Skeletal muscle satellite cell (primary cell): ENCODE data around the gene ZNF2.
"Not testable (repeated sequence)": the region's sequence is repeated elsewhere in the genome, so short reads cannot be mapped to it uniquely, and the experiment has no call there.

ENCODE experiments used
- H3K27me3 ChIP-seq: 2 replicates; pipeline ENCODE4 v1.7.0; 2013; ENCODE audit warnings: low read length; ENCODE audit not compliant: control insufficient read depth, insufficient read depth
- H3K36me3 ChIP-seq: 2 replicates; pipeline ENCODE4 v1.7.0; 2013; ENCODE audit warnings: mild to moderate bottlenecking, control low read depth, low read length; ENCODE audit not compliant: insufficient read depth
- H3K4me1 ChIP-seq: 2 replicates; pipeline ENCODE4 v1.7.0; 2013; ENCODE audit warnings: low read length; ENCODE audit not compliant: control insufficient read depth, insufficient read depth
- H3K4me2 ChIP-seq: 2 replicates; pipeline ENCODE4 v1.7.0; 2013; ENCODE audit warnings: mild to moderate bottlenecking, low read length
- H3K4me3 ChIP-seq: 2 replicates; pipeline ENCODE4 v1.7.0; 2013; ENCODE audit warnings: low read length
- H3K9ac ChIP-seq: 2 replicates; pipeline ENCODE4 v1.7.0; 2013; ENCODE audit warnings: mild to moderate bottlenecking, low read depth, low read length, moderate library complexity
- H3K9me3 ChIP-seq: replicated peaks from 2 replicates; pipeline ENCODE4 v1.7.0; 2013; ENCODE audit warnings: mild to moderate bottlenecking, control low read depth, low read length

Gene ZNF2

GRCh38 chr2:95165030-95165370 is 609 bp upstream of the ZNF2 start:
- peak overlapping the region; percentile 93 for H3K4me2 ChIP-seq
- peak overlapping the region; percentile 96 for H3K4me3 ChIP-seq

GRCh38 chr2:95166065-95166763 is 605 bp downstream of the ZNF2 start:
- H3K9me3 ChIP-seq: no peaks in the 10 kb centered on the region
- peak overlapping the region; percentile 96 for H3K4me3 ChIP-seq
- H3K9ac ChIP-seq: peak overlapping the region; percentile 91
- no peaks in the 10 kb centered on the region for H3K36me3 ChIP-seq
- no peaks in the 10 kb centered on the region for H3K27me3 ChIP-seq
- H3K4me2 ChIP-seq: peak overlapping the region; percentile 93
- H3K4me1 ChIP-seq: peaks cover 12% of the 10 kb centered on the region

More at GRCh38 chr2:95165030-95165370, 609 bp upstream of the ZNF2 start:
- no peaks in the 10 kb centered on the region for H3K36me3 ChIP-seq
- H3K4me1 ChIP-seq: peaks cover 15% of the 10 kb centered on the region
- H3K27me3 ChIP-seq: no peaks in the 10 kb centered on the region
- H3K9me3 ChIP-seq: no peaks in the 10 kb centered on the region
- peak overlapping the region; percentile 91 for H3K9ac ChIP-seq

- Histone ChIP-seq H3K27me3 (no peaks in the 10 kb centered on the region), H3K4me2 (no peak overlapping the region), H3K36me3 (peaks cover 6% of the 10 kb centered on the region), H3K4me3 (no peak overlapping the region), H3K4me1 (peaks cover 4% of the 10 kb centered on the region), H3K9ac (no peak overlapping the region), H3K9me3 (no peaks in the 10 kb centered on the region)
Measured at GRCh38 chr2:95171902-95172301, 6.3 kb downstream of the ZNF2 start.

DNA sequence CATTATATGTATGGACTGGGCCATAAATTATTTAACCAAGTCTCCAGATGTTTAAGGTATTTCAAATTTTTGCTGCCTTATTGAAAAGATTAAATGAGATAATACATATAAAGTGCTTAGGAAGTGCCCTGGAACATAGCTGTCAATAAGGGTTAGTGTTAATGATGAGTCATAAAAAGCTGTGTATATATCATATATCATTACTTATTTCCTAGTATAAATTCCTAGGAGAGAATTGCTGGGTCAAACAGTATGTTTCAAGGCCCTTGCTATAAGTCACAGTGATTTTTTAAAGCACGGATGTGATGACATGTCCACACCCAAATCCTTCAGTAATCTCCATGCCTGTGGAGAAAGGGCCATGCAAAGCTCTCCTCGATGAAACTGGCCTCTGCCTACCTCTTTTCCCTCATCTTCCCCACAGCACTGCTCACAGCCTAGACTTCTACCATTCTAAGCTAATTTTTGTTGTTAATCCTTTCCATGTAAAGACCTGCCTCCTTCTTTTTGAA is 8.5 kb downstream of the ZNF2 start:
- no peak overlapping the region for H3K4me2 ChIP-seq
- H3K27me3 ChIP-seq: no peaks in the 10 kb centered on the region
- H3K4me3 ChIP-seq: no peak overlapping the region
- peaks cover 4% of the 10 kb centered on the region for H3K4me1 ChIP-seq
- H3K36me3 ChIP-seq: peaks cover 14% of the 10 kb centered on the region
- no peak overlapping the region for H3K9ac ChIP-seq
- H3K9me3 ChIP-seq: no peaks in the 10 kb centered on the region

DNA sequence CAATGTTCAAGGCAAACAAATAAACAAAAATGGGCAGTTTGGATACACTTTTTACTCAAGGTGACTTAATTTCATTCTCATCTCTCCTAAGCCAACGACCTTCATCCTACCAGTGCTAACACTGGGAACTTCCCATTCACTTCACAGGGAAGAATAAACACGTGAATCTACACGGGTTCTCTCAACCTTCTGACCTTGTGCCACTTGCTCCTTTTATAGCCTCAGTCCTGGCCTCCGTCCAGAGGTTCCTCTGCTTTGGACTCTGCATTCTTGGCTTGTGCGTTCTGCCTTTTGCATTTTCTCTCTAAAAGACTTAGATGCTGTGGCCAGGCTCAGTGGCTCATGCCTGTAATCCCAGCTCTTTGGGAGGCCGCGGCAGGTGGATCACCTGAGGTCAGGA is 13.8 kb downstream of the ZNF2 start:
- Histone ChIP-seq H3K9ac (no peak overlapping the region), H3K4me1 (no peaks in the 10 kb centered on the region), H3K36me3 (peaks cover 41% of the 10 kb centered on the region), H3K4me2 (no peak overlapping the region), H3K4me3 (no peak overlapping the region), H3K27me3 (no peaks in the 10 kb centered on the region), H3K9me3 (peaks cover 4% of the 10 kb centered on the region)

GRCh38 chr2:95181774-95182173 is 16.2 kb downstream of the ZNF2 start:
- Histone ChIP-seq H3K9me3 (peaks cover 4% of the 10 kb centered on the region), H3K9ac (no peak overlapping the region), H3K27me3 (no peaks in the 10 kb centered on the region), H3K4me3 (no peak overlapping the region), H3K4me1 (no peaks in the 10 kb centered on the region), H3K36me3 (peaks cover 36% of the 10 kb centered on the region), H3K4me2 (no peak overlapping the region)

DNA sequence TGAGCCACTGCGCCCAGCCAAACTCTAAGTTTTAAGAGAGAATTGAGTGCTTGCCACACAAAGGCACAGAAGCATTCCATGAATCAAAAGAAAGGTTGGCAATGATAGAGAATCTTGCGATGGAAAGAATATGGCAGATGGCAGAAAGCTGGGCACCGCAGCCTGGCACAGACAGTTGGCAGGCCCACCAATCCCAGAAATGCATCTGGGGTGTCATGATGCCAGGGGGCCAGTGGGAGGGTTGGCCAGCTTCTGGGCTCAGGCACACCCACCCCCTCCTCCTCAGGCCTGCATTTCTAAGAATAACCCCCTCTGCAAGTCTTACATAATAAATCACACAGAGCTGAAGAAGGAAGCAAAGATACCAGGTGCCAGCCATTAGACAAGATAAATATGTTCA is 19.6 kb downstream of the ZNF2 start:
- no peaks in the 10 kb centered on the region for H3K27me3 ChIP-seq
- H3K9me3 ChIP-seq: peaks cover 4% of the 10 kb centered on the region
- H3K4me1 ChIP-seq: no peaks in the 10 kb centered on the region
- H3K4me2 ChIP-seq: no peak overlapping the region
- H3K9ac ChIP-seq: no peak overlapping the region
- peaks cover 23% of the 10 kb centered on the region for H3K36me3 ChIP-seq
- H3K4me3 ChIP-seq: no peak overlapping the region

- H3K9ac ChIP-seq: no peak overlapping the region
- no peak overlapping the region for H3K4me3 ChIP-seq
- H3K9me3 ChIP-seq: peaks cover 4% of the 10 kb centered on the region
- H3K4me1 ChIP-seq: no peaks in the 10 kb centered on the region
- peaks cover 18% of the 10 kb centered on the region for H3K36me3 ChIP-seq
- no peak overlapping the region for H3K4me2 ChIP-seq
- H3K27me3 ChIP-seq: no peaks in the 10 kb centered on the region
Measured at GRCh38 chr2:95185973-95186372, 20.4 kb downstream of the ZNF2 start.

DNA sequence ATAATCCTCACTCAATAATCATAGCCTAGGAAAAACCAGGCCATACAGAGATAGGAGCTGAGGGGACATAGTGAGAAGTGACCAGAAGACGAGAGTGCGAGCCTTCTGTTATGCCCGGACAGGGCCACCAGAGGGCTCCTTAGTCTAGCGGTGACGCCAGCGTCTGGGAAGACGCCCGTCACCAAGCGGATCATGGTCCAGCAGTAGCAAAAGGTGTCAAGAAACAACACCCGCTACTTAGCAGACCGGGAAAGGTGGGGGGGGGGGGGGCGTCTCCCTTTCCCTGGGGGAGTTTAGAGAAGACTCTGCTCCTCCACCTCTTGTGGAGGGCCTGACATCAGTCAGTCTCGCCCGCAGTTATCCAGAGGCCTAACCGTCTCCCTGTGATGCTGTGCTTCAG is 27.3 kb downstream of the ZNF2 start:
- not testable (repeated sequence) for H3K9me3 ChIP-seq, H3K4me3 ChIP-seq, H3K36me3 ChIP-seq, H3K4me1 ChIP-seq, H3K4me2 ChIP-seq, H3K9ac ChIP-seq, H3K27me3 ChIP-seq

- no peaks in the 10 kb centered on the region for H3K27me3 ChIP-seq
- H3K4me1 ChIP-seq: no peaks in the 10 kb centered on the region
- no peak overlapping the region for H3K9ac ChIP-seq
- peaks cover 5% of the 10 kb centered on the region for H3K9me3 ChIP-seq
- no peak overlapping the region for H3K4me3 ChIP-seq
- no peaks in the 10 kb centered on the region for H3K36me3 ChIP-seq
- no peak overlapping the region for H3K4me2 ChIP-seq
Measured at GRCh38 chr2:95203911-95204310, 38.3 kb downstream of the ZNF2 start.

GRCh38 chr2:95204396-95204795 is 38.8 kb downstream of the ZNF2 start:
- Histone ChIP-seq H3K27me3 (no peaks in the 10 kb centered on the region), H3K4me1 (no peaks in the 10 kb centered on the region), H3K9ac (no peak overlapping the region), H3K4me2 (no peak overlapping the region), H3K9me3 (peaks cover 10% of the 10 kb centered on the region), H3K36me3 (no peaks in the 10 kb centered on the region), H3K4me3 (no peak overlapping the region)

- Histone ChIP-seq H3K4me2 (peak overlapping the region; percentile 83), H3K4me3 (no peak overlapping the region), H3K4me1 (no peaks in the 10 kb centered on the region), H3K27me3 (no peaks in the 10 kb centered on the region), H3K9ac (no peak overlapping the region), H3K9me3 (peaks cover 22% of the 10 kb centered on the region), H3K36me3 (no peaks in the 10 kb centered on the region)
Measured at GRCh38 chr2:95206096-95206495, 40.5 kb downstream of the ZNF2 start.
